NCI-H526 treated with DMSO at 0.1 percent for 48 hours (cell line): Measurements from ENCODE around the gene AGRP.

Experiments
- DNase-seq: peaks from one replicate; lab custom pipeline; 2025; lab: John Stamatoyannopoulos, UW

AGRP gene

GRCh38 chr16:67463059-67463458 lies 20.3 kb downstream of the AGRP start:
- no peak for DNase-seq

- no peak for DNase-seq
Measured at GRCh38 chr16:67462279-67462655, 21.1 kb downstream of the AGRP start.

GRCh38 chr16:67461600-67462278 lies 21.6 kb downstream of the AGRP start:
- no peak for DNase-seq

GRCh38 chr16:67460961-67461360 lies 22.4 kb downstream of the AGRP start:
- DNase-seq = no peak

- no peak for DNase-seq
Measured at GRCh38 chr16:67460168-67460567, 23.2 kb downstream of the AGRP start.

GRCh38 chr16:67459861-67460150 lies 23.5 kb downstream of the AGRP start:
- DNase-seq = no peak

- no peak for DNase-seq
Measured at GRCh38 chr16:67459066-67459860, 24.1 kb downstream of the AGRP start.

- DNase-seq = no peak
Measured at GRCh38 chr16:67458121-67458641, 25.2 kb downstream of the AGRP start.

GRCh38 chr16:67457611-67458010 lies 25.7 kb downstream of the AGRP start:
- no peak for DNase-seq

GRCh38 chr16:67456391-67457081 lies 26.8 kb downstream of the AGRP start:
- DNase-seq = no peak

GRCh38 chr16:67454852-67455251 lies 28.5 kb downstream of the AGRP start:
- no peak for DNase-seq

- no peak for DNase-seq
Measured at GRCh38 chr16:67454104-67454503, 29.2 kb downstream of the AGRP start.

- no peak for DNase-seq
Measured at GRCh38 chr16:67451704-67452435, 31.5 kb downstream of the AGRP start.

GRCh38 chr16:67451061-67451703 lies 32.2 kb downstream of the AGRP start:
- DNase-seq = no peak

- DNase-seq = no peak
Measured at GRCh38 chr16:67449739-67450138, 33.6 kb downstream of the AGRP start.

GRCh38 chr16:67449336-67449735 lies 34.0 kb downstream of the AGRP start:
- no peak for DNase-seq

GRCh38 chr16:67448580-67448979 lies 34.8 kb downstream of the AGRP start:
- no peak for DNase-seq

- no peak for DNase-seq
Measured at GRCh38 chr16:67447508-67448076, 35.8 kb downstream of the AGRP start.

GRCh38 chr16:67446968-67447507 lies 36.3 kb downstream of the AGRP start:
- DNase-seq = no peak

GRCh38 chr16:67445913-67446907 lies 37.1 kb downstream of the AGRP start:
- no peak for DNase-seq
